Smooth muscle cell (in vitro differentiated cells): ENCODE results near the gene DYSF. TPM values are rescaled to one million over a fixed set of nuclear protein-coding genes. Genes with fewer than 3 reads are reported as not detected.

Source experiments
- DNase-seq: peaks from one replicate; lab custom pipeline; 2025; ENCODE audit not compliant: unreplicated experiment; lab: John Stamatoyannopoulos, UW
- H2AFZ ChIP-seq: fragments of 200-600 bp; sonication (generic); 2 replicates; pipeline ENCODE4 v1.6.0; 2016; ENCODE audit warnings: antibody characterized with exemption, low read depth, mild to moderate bottlenecking
- H3F3A ChIP-seq: fragments of 200-600 bp; sonication (generic); 2 replicates; pipeline ENCODE4 v1.6.0; 2017; ENCODE audit warnings: antibody characterized with exemption, low read depth
- H3K27ac ChIP-seq: fragments of 200-600 bp; sonication (generic); 2 replicates; pipeline ENCODE4 v1.5.1; 2016; ENCODE audit warnings: low read depth, mild to moderate bottlenecking
- H3K27me3 ChIP-seq: fragments of 200-600 bp; sonication (generic); 2 replicates; pipeline ENCODE4 v1.6.1; 2016; ENCODE audit warnings: low read depth, mild to moderate bottlenecking
- H3K36me3 ChIP-seq: fragments of 200-600 bp; sonication (generic); 2 replicates; pipeline ENCODE4 v1.5.1; 2016; ENCODE audit warnings: low read depth
- H3K4me1 ChIP-seq: fragments of 200-600 bp; sonication (generic); 2 replicates; pipeline ENCODE4 v1.5.1; 2016; ENCODE audit warnings: low read depth
- H3K4me2 ChIP-seq: fragments of 200-600 bp; sonication (generic); 2 replicates; pipeline ENCODE4 v1.6.0; 2016; ENCODE audit warnings: mild to moderate bottlenecking
- H3K4me3 ChIP-seq: fragments of 200-600 bp; sonication (generic); 2 replicates; pipeline ENCODE4 v1.5.1; 2016; ENCODE audit warnings: mild to moderate bottlenecking
- H3K79me2 ChIP-seq: fragments of 200-600 bp; sonication (generic); 2 replicates; pipeline ENCODE4 v1.6.0; 2016; ENCODE audit warnings: low read depth, mild to moderate bottlenecking
- H3K9ac ChIP-seq: fragments of 200-600 bp; sonication (generic); 2 replicates; pipeline ENCODE4 v1.6.0; 2016; ENCODE audit warnings: low read depth
- H3K9me3 ChIP-seq: fragments of 200-600 bp; sonication (generic); replicated peaks from 2 replicates; pipeline ENCODE4 v1.5.1; 2016; ENCODE audit warnings: low read depth
- H4K20me1 ChIP-seq: fragments of 200-600 bp; sonication (generic); 2 replicates; pipeline ENCODE4 v1.6.0; 2016; ENCODE audit warnings: low read depth
- WGBS: methylation state at CpG from one replicate; pipeline ENCODE4 v1.1.7; 2016; ENCODE audit warnings: low lambda C conversion rate; 5-methylcytosine and 5-hydroxymethylcytosine counted together
- polyA plus RNA-seq: library from polyadenylated mRNA; unstranded; fragments of >200 nt; fragmentation: Nextera tagmentation; extraction: Ambion mirVana; gene quantifications from 2 replicates; pipeline ENCODE4 v1.2.1, GENCODE V29; 2016
- total RNA-seq: library from RNA; depleted of rRNA; stranded (reverse); fragments of >200 nt; gene quantifications from 2 replicates; pipeline ENCODE4 v1.2.3, GENCODE V29; 2014
- TF ChIP-seq, protein P1 (sequence below): fragments of 200-600 bp; sonication (generic); IDR thresholded peaks from 2 replicates; pipeline ENCODE4 v1.5.1; 2017; ENCODE audit warnings: borderline replicate concordance, mild to moderate bottlenecking, antibody characterized with exemption; ENCODE audit not compliant: insufficient read depth, poor library complexity, severe bottlenecking

Gene DYSF
- total and polyA plus RNA-seq, 2 experiments from 2014 or later = 0.64 to 1.6 TPM

DNA sequence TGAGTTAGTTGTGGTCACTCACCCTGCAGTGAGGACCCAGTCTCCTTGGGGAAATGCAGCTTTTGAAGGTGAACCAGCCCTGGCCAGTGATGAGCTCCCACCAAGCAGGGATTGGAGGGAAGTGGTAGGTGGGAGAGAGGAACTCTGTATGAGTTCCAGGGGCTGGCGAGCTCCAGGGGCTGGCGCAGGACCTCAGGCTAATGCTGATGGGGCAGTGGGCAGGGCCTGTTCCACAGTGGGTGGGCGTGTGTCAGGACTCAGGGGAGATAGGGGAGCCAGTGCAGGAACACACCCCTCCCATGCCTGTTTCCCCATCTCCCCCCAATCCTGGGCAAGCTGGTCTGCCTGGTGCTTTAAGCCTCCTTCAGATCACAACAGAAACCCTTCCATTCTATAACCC is 208.4 kb downstream of the DYSF start:
- Histone ChIP-seq H3K4me2 (no peak overlapping the region), H3F3A (no peaks in the 10 kb centered on the region), H3K9me3 (peaks cover 5% of the 10 kb centered on the region), H3K4me3 (no peak overlapping the region), H3K27ac (no peak overlapping the region), H3K4me1 (no peaks in the 10 kb centered on the region), H3K27me3 (no peaks in the 10 kb centered on the region), H3K79me2 (no peaks in the 10 kb centered on the region), H2AFZ (no peak overlapping the region), H3K36me3 (no peaks in the 10 kb centered on the region), H4K20me1 (no peaks in the 10 kb centered on the region), H3K9ac (no peak overlapping the region)
- WGBS = 94% methylated on average over 2 of the region's 3 CpGs
- TF ChIP-seq, protein P1, sequence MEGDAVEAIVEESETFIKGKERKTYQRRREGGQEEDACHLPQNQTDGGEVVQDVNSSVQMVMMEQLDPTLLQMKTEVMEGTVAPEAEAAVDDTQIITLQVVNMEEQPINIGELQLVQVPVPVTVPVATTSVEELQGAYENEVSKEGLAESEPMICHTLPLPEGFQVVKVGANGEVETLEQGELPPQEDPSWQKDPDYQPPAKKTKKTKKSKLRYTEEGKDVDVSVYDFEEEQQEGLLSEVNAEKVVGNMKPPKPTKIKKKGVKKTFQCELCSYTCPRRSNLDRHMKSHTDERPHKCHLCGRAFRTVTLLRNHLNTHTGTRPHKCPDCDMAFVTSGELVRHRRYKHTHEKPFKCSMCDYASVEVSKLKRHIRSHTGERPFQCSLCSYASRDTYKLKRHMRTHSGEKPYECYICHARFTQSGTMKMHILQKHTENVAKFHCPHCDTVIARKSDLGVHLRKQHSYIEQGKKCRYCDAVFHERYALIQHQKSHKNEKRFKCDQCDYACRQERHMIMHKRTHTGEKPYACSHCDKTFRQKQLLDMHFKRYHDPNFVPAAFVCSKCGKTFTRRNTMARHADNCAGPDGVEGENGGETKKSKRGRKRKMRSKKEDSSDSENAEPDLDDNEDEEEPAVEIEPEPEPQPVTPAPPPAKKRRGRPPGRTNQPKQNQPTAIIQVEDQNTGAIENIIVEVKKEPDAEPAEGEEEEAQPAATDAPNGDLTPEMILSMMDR = no peak
- DNase-seq = no peak

DNA sequence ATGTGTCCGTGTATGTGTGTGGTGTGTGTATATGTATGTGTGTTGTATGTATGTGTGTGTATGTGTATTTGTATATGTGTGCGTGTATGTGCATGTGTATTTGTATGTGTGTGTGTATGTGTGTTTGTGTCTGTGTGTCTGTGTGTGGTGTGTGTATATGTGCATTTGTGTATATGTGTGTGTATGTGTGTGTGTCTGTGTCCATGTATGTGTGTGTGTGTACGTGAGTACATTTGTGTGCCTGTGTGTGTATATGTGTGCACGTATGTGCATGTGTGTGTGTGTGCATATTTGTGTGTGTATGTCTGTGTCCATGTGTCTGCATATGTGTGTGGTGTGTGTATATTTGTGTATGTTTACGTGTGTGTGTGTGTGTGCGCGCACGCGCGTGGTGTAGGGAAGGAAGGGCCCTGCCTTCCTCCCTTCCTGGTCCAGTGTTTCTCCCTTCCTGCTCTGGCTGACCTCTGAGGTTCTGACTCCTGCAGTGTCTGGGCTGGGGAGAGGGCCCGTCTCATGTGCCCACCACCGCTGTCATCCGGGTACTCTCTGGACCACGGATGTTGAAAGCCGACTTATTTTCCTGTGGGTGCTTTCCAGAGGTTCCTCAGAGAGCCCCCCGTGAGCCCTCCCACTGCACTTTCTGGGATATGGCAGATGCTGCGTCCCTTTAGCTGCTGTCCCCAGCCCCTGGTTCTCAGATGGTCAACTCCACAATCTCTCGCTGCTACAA is 209.5 kb downstream of the DYSF start:
- Histone ChIP-seq H3K27me3 (no peaks in the 10 kb centered on the region), H3K36me3 (no peaks in the 10 kb centered on the region), H3K4me1 (no peaks in the 10 kb centered on the region), H3K27ac (no peak overlapping the region), H3K9me3 (peaks cover 5% of the 10 kb centered on the region), H3K9ac (no peak overlapping the region), H3K4me2 (no peak overlapping the region), H3F3A (no peaks in the 10 kb centered on the region), H2AFZ (no peak overlapping the region), H3K4me3 (no peak overlapping the region), H3K79me2 (no peaks in the 10 kb centered on the region), H4K20me1 (no peaks in the 10 kb centered on the region)
- TF ChIP-seq, protein P1 = no peak
- DNase-seq = no peak
- WGBS = 89% methylated on average over 18 of the region's 18 CpGs

DNA sequence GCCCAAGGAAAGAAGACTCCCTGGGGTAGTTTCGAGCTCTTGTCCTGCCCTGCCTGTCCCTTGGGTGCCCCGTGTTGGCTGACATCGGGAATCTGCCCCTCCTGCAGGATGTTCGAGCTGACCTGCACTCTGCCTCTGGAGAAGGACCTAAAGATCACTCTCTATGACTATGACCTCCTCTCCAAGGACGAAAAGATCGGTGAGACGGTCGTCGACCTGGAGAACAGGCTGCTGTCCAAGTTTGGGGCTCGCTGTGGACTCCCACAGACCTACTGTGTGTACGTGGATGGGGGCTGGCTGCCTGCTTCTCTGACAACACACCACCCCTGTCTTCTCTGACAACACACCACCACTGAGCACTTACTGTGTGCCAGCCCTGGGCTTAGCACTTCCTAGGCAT is 210.8 kb downstream of the DYSF start:
- Histone ChIP-seq H3K4me3 (no peak overlapping the region), H3K4me2 (no peak overlapping the region), H2AFZ (no peak overlapping the region), H4K20me1 (no peaks in the 10 kb centered on the region), H3F3A (no peaks in the 10 kb centered on the region), H3K36me3 (no peaks in the 10 kb centered on the region), H3K79me2 (no peaks in the 10 kb centered on the region), H3K9ac (no peak overlapping the region), H3K9me3 (no peaks in the 10 kb centered on the region), H3K27ac (no peak overlapping the region), H3K4me1 (no peaks in the 10 kb centered on the region), H3K27me3 (no peaks in the 10 kb centered on the region)
- 81% methylated on average over 11 of the region's 11 CpGs for WGBS
- DNase-seq = no peak
- TF ChIP-seq, protein P1 = no peak
